Measurements from ENCODE around the gene SPESP1. TPM values are rescaled to one million over a fixed set of nuclear protein-coding genes. Genes with fewer than 3 reads are reported as not detected.

SPESP1 gene
- 7.9 and 8.4 TPM in 2 replicates for total RNA-seq

- no peak for TF ChIP-seq CTCF (IDR thresholded peaks at IDR 0.05; ENCODE audit: insufficient read depth, low read length, poor library complexity, severe bottlenecking)
- Histone ChIP-seq H3K36me3 (ENCODE audit: control insufficient read depth, insufficient read depth, low read length) (no peaks in the 10 kb centered on the region), H3K27me3 (ENCODE audit: control insufficient read depth, insufficient read depth, low read length) (no peaks in the 10 kb centered on the region), H3K4me3 (ENCODE audit: low read depth, low read length) (peak within 1 kb of the TSS; percentile 50)
- no peak for DNase-seq (ENCODE audit: low read depth)
Measured at GRCh38 chr15:68930268-68931022, at the start of gene SPESP1. TSS of gene SPESP1 (plus strand) at chr15:68930525. CDS start at chr15:68930654, 129 bp downstream.

GRCh38 chr15:68885070-68885469 is 45.3 kb upstream of the SPESP1 start:
- no peak for TF ChIP-seq CTCF (IDR thresholded peaks at IDR 0.05; ENCODE audit: insufficient read depth, low read length, poor library complexity, severe bottlenecking)
- Histone ChIP-seq H3K4me3 (ENCODE audit: low read depth, low read length) (no peak overlapping the region), H3K27me3 (ENCODE audit: control insufficient read depth, insufficient read depth, low read length) (no peaks in the 10 kb centered on the region), H3K36me3 (ENCODE audit: control insufficient read depth, insufficient read depth, low read length) (no peaks in the 10 kb centered on the region)
- no peak for DNase-seq (ENCODE audit: low read depth)

GRCh38 chr15:68887120-68887519 is 43.2 kb upstream of the SPESP1 start:
- Histone ChIP-seq H3K4me3 (ENCODE audit: low read depth, low read length) (no peak overlapping the region), H3K36me3 (ENCODE audit: control insufficient read depth, insufficient read depth, low read length) (no peaks in the 10 kb centered on the region), H3K27me3 (ENCODE audit: control insufficient read depth, insufficient read depth, low read length) (no peaks in the 10 kb centered on the region)
- DNase-seq (ENCODE audit: low read depth), result no peak
- no peak for TF ChIP-seq CTCF (IDR thresholded peaks at IDR 0.05; ENCODE audit: insufficient read depth, low read length, poor library complexity, severe bottlenecking)

- no peak for TF ChIP-seq CTCF (IDR thresholded peaks at IDR 0.05; ENCODE audit: insufficient read depth, low read length, poor library complexity, severe bottlenecking)
- Histone ChIP-seq H3K4me3 (ENCODE audit: low read depth, low read length) (no peak overlapping the region), H3K36me3 (ENCODE audit: control insufficient read depth, insufficient read depth, low read length) (no peaks in the 10 kb centered on the region), H3K27me3 (ENCODE audit: control insufficient read depth, insufficient read depth, low read length) (no peaks in the 10 kb centered on the region)
- no peak for DNase-seq (ENCODE audit: low read depth)
Measured at GRCh38 chr15:68887819-68888218, 42.5 kb upstream of the SPESP1 start.

- no peak for TF ChIP-seq CTCF (IDR thresholded peaks at IDR 0.05; ENCODE audit: insufficient read depth, low read length, poor library complexity, severe bottlenecking)
- DNase-seq (ENCODE audit: low read depth), result no peak
Measured at GRCh38 chr15:68888419-68888818, 41.9 kb upstream of the SPESP1 start.

GRCh38 chr15:68894208-68894607 is 36.1 kb upstream of the SPESP1 start:
- H3K4me3 ChIP-seq (ENCODE audit: low read depth, low read length), result no peak overlapping the region
- no peaks in the 10 kb centered on the region for H3K36me3 ChIP-seq (ENCODE audit: control insufficient read depth, insufficient read depth, low read length)
- H3K27me3 ChIP-seq (ENCODE audit: control insufficient read depth, insufficient read depth, low read length), result no peaks in the 10 kb centered on the region
- DNase-seq (ENCODE audit: low read depth), result no peak
- TF ChIP-seq CTCF (IDR thresholded peaks at IDR 0.05; ENCODE audit: insufficient read depth, low read length, poor library complexity, severe bottlenecking), result no peak

More at GRCh38 chr15:68888419-68888818, 41.9 kb upstream of the SPESP1 start:
- H3K27me3 ChIP-seq (ENCODE audit: control insufficient read depth, insufficient read depth, low read length), result no peaks in the 10 kb centered on the region
- no peak overlapping the region for H3K4me3 ChIP-seq (ENCODE audit: low read depth, low read length)
- no peaks in the 10 kb centered on the region for H3K36me3 ChIP-seq (ENCODE audit: control insufficient read depth, insufficient read depth, low read length)
